A549 (cell line): ENCODE measurements around the gene FAM13A. TPM values are rescaled to one million over a fixed set of nuclear protein-coding genes. Genes with fewer than 3 reads are reported as not detected.
A peak's percentile ranks its signal among the peaks of the same experiment; 100 is the strongest.

Experiments used
- ATAC-seq, 2 experiments: fragments of 200-7000 bp in 1 of 2; fragments of >200 bp in 1 of 2; cut with Nextera tagmentation in 1 of 2; cut with Tn5 transposase in 1 of 2; 3 replicates each; pipeline versions ENCODE4 v1.8.0 to v1.9.1; 2018 to 2020; ENCODE audit warnings: mild to moderate bottlenecking in 1 of 2, moderate library complexity in 1 of 2
- CTCF ChIA-PET: fragments of 300-600 bp; sonication (Branson Sonifier 250); formaldehyde crosslinking; extraction: SDS; loops from one replicate; lab custom pipeline; 2021; ENCODE audit warnings: antibody characterized with exemption, inconsistent platforms; lab: Yijun Ruan, JAX
- POLR2A ChIA-PET: fragments of 350-600 bp; formaldehyde crosslinking; extraction: SDS; loops from one replicate; lab custom pipeline; 2021; ENCODE audit warnings: antibody characterized with exemption, inconsistent platforms; lab: Yijun Ruan, JAX
- DNase-seq, 2 experiments: peaks; one replicate each; pipeline versions ENCODE4 v3.0.0 to v3.0.0-alpha.2; 2011 to 2016; ENCODE audit warnings: low read depth in 1 of 2, low spot score in 1 of 2
- FAIRE-seq: peaks from 2 replicates; lab custom pipeline; 2011; peaks lifted over from hg19 to GRCh38; lab: Jason Lieb, UNC
- H3K27ac ChIP-seq, 2 experiments: fragments of >200 bp; sonication (Bioruptor Twin); formaldehyde crosslinking; 3 replicates each; pipeline ENCODE4 v1.5.1; 2016 to 2017
- H3K4me1 ChIP-seq: fragments of >200 bp; sonication (Bioruptor Twin); formaldehyde crosslinking; 3 replicates; pipeline ENCODE4 v1.6.1; 2016
- H3K4me2 ChIP-seq: fragments of >200 bp; sonication (Bioruptor Twin); formaldehyde crosslinking; 3 replicates; pipeline ENCODE4 v1.6.1; 2016
- H3K4me3 ChIP-seq: fragments of >200 bp; sonication (Bioruptor Twin); formaldehyde crosslinking; 3 replicates; pipeline ENCODE4 v1.5.1; 2016
- H3K9me3 ChIP-seq: fragments of >200 bp; sonication (Bioruptor Twin); formaldehyde crosslinking; 3 replicates; pipeline ENCODE4 v1.6.1; 2016
- CBX8 ChIP-seq: fragments of 200-600 bp; sonication (generic); IDR thresholded peaks from 2 replicates; pipeline ENCODE4 v1.6.1; 2016
- CEBPB ChIP-seq, 2 experiments: fragments of >200 bp in 1 of 2; sonication (Bioruptor Twin) in 1 of 2; formaldehyde crosslinking in 1 of 2; IDR thresholded peaks; 2 replicates each; pipeline ENCODE4 v1.6.1; 2012 to 2016
- CHD4 ChIP-seq: fragments of 200-600 bp; sonication (generic); IDR thresholded peaks from 2 replicates; pipeline ENCODE4 v1.6.1; 2016; ENCODE audit warnings: antibody characterized with exemption, mild to moderate bottlenecking, borderline replicate concordance
- EHMT2 ChIP-seq: fragments of 200-600 bp; sonication (generic); IDR thresholded peaks from 2 replicates; pipeline ENCODE4 v1.6.1; 2016; ENCODE audit warnings: antibody characterized with exemption, low read depth, mild to moderate bottlenecking, moderate library complexity
- EP300 ChIP-seq, 2 experiments: fragments of >200 bp; sonication (Bioruptor Twin); formaldehyde crosslinking; IDR thresholded peaks; 2 replicates in 1 of 2; 3 replicates in 1 of 2; pipeline ENCODE4 v1.6.1; 2016 to 2017
- ESRRA ChIP-seq: fragments of 150-350 bp; IDR thresholded peaks from 2 replicates; pipeline ENCODE4 v1.6.1; 2014; ENCODE audit warnings: mild to moderate bottlenecking, low read length, borderline replicate concordance
- FOSL2 ChIP-seq, 2 experiments: fragments of 450-650 bp in 1 of 2; fragments of >200 bp in 1 of 2; sonication (Bioruptor Twin) in 1 of 2; formaldehyde crosslinking; IDR thresholded peaks; 2 replicates each; pipeline versions ENCODE4 v1.5.0 to v1.6.1; 2016 to 2020; ENCODE audit warnings: mild to moderate bottlenecking in 1 of 2, moderate library complexity in 1 of 2
- HDAC2 ChIP-seq: fragments of 200-600 bp; sonication (generic); IDR thresholded peaks from 2 replicates; pipeline ENCODE4 v1.6.1; 2016
- HEYL ChIP-seq: fragments of 250-450 bp; sonication (Bioruptor Pico); IDR thresholded peaks from 2 replicates; pipeline ENCODE4 v1.8.0; 2021; ENCODE audit warnings: mild to moderate bottlenecking, moderate library complexity
- HOXB5 ChIP-seq: fragments of 250-450 bp; sonication (Bioruptor Pico); IDR thresholded peaks from 2 replicates; pipeline ENCODE4 v1.5.0; 2020; ENCODE audit warnings: mild to moderate bottlenecking, moderate library complexity
- JUN ChIP-seq, 2 experiments: fragments of >200 bp; sonication (Bioruptor Twin); formaldehyde crosslinking; IDR thresholded peaks; 2 replicates in 1 of 2; 3 replicates in 1 of 2; pipeline ENCODE4 v1.6.1; 2016 to 2017
- JUNB ChIP-seq: fragments of >200 bp; sonication (Bioruptor Twin); formaldehyde crosslinking; IDR thresholded peaks from 2 replicates; pipeline ENCODE4 v1.6.1; 2016
- MAFK ChIP-seq: fragments of 450-650 bp; IDR thresholded peaks from 2 replicates; pipeline ENCODE4 v1.6.1; 2014; ENCODE audit not compliant: partially characterized antibody
- MAZ ChIP-seq: fragments of 150-350 bp; IDR thresholded peaks from 2 replicates; pipeline ENCODE4 v1.6.1; 2014; ENCODE audit warnings: antibody characterized with exemption, low read depth, low read length, borderline replicate concordance
- POLR2A ChIP-seq: IDR thresholded peaks from 2 replicates; pipeline ENCODE4 v1.6.1; 2012; ENCODE audit warnings: mild to moderate bottlenecking, low read length
- POLR2AphosphoS2 ChIP-seq: conservative IDR thresholded peaks from 2 replicates; pipeline ENCODE4 v1.6.1; 2012; ENCODE audit warnings: low read length, improper control_type of control experiment, inconsistent platforms
- SREBF2 ChIP-seq: fragments of 450-650 bp; IDR thresholded peaks from 2 replicates; pipeline ENCODE4 v1.6.1; 2014; ENCODE audit warnings: mild to moderate bottlenecking, moderate library complexity
- TFCP2L1 ChIP-seq: fragments of 250-450 bp; sonication (Bioruptor Pico); IDR thresholded peaks from 2 replicates; pipeline ENCODE4 v1.5.0; 2021; ENCODE audit warnings: mild to moderate bottlenecking
- ZFP36 ChIP-seq: fragments of 450-650 bp; IDR thresholded peaks from 2 replicates; pipeline ENCODE4 v1.6.1; 2014; ENCODE audit warnings: borderline replicate concordance; ENCODE audit not compliant: partially characterized antibody
- WGBS: methylation state at CpG from one replicate; pipeline ENCODE4 v1.1.6; 2017; ENCODE audit errors: missing lambda C conversion rate; 5-methylcytosine and 5-hydroxymethylcytosine counted together
- polyA plus RNA-seq, 4 experiments: library from polyadenylated mRNA; depleted of rRNA in 3 of 4; stranded (reverse); fragments of >200 nt; fragmentation: RNase III in 1 of 4; extraction: RNeasy Plus Mini Kit Qiagen cat#74134 plus additional on column Dnase treatment in 1 of 4; gene quantifications; 2 replicates in 3 of 4; 3 replicates in 1 of 4; pipeline ENCODE4 v1.2.3, GENCODE V29; 2011 to 2017
- TF ChIP-seq, protein P1 (sequence below): IDR thresholded peaks from 2 replicates; pipeline ENCODE4 v1.6.1; 2012; ENCODE audit warnings: low read depth, borderline replicate concordance
- TF ChIP-seq, protein P2 (sequence below): IDR thresholded peaks from 2 replicates; pipeline ENCODE4 v1.6.1; 2012
- TF ChIP-seq, protein P3 (sequence below): fragments of 200-600 bp; sonication (generic); IDR thresholded peaks from 2 replicates; pipeline ENCODE4 v1.6.1; 2016; ENCODE audit warnings: antibody characterized with exemption, mild to moderate bottlenecking, moderate library complexity
- TF ChIP-seq, protein P4 (sequence below): IDR thresholded peaks from 2 replicates; pipeline ENCODE4 v1.6.1; 2012

Gene FAM13A
- polyA plus RNA-seq, 2 of the 4 experiments (the other 2 are of a cell fraction), result 6.5 to 22.0 TPM

DNA sequence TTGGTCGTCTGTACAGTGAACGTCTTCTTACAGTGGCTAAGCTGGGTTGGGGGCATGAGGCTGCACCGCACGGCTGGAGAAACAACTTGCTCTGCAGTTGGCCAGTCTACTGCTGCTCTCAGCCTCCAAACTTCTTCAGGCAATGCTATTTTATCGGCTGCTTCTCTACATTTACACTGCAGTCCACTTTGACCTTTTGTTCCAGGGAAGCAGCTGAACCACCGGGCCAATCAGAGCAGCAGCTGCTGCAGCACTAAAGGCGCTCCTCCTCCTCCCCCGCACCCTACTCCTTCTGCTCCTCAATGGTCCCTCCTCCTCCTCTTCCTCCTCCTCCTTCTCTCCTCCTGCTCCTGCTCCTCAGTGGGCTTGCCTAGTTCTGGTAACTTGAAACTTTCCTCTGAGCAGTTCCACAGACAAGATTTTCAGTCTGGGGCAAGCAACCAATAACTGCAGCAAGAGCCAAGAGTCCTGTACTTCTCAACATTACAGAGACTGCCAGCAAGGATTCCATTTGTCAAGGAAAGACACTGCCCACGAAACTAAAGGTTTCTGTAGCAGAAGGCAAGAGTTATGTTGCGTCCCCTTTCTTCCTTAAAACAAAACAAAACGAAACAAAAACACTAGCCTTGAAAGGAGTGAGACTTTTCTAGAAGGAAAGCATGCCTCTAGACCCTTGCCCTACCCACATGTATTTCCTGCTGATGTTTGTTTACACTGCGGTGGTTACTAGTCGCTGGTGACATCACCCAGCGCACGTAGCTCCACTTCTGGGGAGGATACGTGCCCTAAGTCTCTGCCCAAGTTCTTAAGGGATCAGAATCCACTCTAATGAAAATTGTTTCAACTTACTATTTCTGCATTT lies 233.7 kb downstream of the FAM13A start:
- peaks cover 24% of the 10 kb centered on the region; the same call in 2 of the 3 replicates for H3K4me1 ChIP-seq
- peak overlapping the region; percentile 76 to 77 for H3K27ac ChIP-seq
- ATAC-seq (peak; percentile 96 to 98), DNase-seq (peak; percentile 48 to 88), FAIRE-seq (no peak)
- ChIA-PET POLR2A (no interaction called here), CTCF (no interaction called here)
- TF ChIP-seq POLR2A (peak; percentile 45), ESRRA (no peak), EP300 (IDR thresholded peaks at IDR 0.05) (no peak), POLR2AphosphoS2 (no peak), JUN (IDR thresholded peaks at IDR 0.05) (0 out of 5 replicates have a peak, but pooled peaks of 1 of the 2 experiments have one; percentile 22), CHD4 (no peak), HEYL (0 out of 2 replicates have a peak, but pooled peaks have one; percentile 31), FOSL2 (IDR thresholded peaks at IDR 0.05) (no peak), FOSL2 (CRISPR knock-in tag; IDR thresholded peaks at IDR 0.05) (peak; percentile 28), MAFK (no peak), CBX8 (no peak), HDAC2 (no peak)
- TF ChIP-seq, protein P1, sequence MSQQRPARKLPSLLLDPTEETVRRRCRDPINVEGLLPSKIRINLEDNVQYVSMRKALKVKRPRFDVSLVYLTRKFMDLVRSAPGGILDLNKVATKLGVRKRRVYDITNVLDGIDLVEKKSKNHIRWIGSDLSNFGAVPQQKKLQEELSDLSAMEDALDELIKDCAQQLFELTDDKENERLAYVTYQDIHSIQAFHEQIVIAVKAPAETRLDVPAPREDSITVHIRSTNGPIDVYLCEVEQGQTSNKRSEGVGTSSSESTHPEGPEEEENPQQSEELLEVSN, result no peak
- TF ChIP-seq, protein P2, sequence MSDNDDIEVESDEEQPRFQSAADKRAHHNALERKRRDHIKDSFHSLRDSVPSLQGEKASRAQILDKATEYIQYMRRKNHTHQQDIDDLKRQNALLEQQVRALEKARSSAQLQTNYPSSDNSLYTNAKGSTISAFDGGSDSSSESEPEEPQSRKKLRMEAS, result peak; percentile 76
- TF ChIP-seq, protein P3, sequence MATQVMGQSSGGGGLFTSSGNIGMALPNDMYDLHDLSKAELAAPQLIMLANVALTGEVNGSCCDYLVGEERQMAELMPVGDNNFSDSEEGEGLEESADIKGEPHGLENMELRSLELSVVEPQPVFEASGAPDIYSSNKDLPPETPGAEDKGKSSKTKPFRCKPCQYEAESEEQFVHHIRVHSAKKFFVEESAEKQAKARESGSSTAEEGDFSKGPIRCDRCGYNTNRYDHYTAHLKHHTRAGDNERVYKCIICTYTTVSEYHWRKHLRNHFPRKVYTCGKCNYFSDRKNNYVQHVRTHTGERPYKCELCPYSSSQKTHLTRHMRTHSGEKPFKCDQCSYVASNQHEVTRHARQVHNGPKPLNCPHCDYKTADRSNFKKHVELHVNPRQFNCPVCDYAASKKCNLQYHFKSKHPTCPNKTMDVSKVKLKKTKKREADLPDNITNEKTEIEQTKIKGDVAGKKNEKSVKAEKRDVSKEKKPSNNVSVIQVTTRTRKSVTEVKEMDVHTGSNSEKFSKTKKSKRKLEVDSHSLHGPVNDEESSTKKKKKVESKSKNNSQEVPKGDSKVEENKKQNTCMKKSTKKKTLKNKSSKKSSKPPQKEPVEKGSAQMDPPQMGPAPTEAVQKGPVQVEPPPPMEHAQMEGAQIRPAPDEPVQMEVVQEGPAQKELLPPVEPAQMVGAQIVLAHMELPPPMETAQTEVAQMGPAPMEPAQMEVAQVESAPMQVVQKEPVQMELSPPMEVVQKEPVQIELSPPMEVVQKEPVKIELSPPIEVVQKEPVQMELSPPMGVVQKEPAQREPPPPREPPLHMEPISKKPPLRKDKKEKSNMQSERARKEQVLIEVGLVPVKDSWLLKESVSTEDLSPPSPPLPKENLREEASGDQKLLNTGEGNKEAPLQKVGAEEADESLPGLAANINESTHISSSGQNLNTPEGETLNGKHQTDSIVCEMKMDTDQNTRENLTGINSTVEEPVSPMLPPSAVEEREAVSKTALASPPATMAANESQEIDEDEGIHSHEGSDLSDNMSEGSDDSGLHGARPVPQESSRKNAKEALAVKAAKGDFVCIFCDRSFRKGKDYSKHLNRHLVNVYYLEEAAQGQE, result no peak
- H3K9me3 ChIP-seq, result no peaks in the 10 kb centered on the region
- 3% methylated on average over 16 of the region's 16 CpGs for WGBS
- peak overlapping the region; percentile 47 for H3K4me3 ChIP-seq
- peak overlapping the region; percentile 76 for H3K4me2 ChIP-seq

DNA sequence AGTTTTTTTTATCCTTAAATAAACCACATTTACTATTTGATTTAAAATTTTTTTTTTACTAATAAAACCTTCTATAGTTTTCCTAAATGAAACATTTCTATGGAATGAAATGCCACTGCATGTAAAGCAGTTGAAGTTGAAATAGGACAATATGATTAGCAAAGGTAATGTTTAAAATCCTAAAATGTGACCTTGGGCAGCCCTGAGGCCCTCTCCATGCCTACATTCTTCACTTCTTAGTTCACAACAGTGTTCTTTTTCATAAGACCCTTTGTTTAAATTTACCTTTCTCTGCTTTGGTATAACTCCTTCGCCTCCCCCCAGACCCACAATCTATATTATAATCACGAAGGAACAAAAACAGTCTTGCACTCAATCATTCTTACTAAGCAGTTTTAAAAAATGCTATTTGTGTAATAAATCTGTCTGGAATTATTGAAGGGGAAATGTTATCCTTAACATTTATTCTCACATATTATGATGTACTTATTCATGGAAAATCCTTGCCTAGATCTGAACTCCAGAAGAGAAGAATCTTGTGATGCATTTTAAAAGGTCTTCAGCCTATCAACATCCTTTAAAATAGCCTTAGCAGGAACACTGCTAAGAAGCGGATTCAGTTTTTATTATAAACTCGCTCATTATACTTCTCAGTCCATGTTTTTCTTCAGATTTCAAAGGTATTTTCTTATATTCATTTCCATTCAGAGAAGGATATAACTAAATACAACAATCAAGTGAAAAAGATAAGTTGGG lies 234.8 kb downstream of the FAM13A start:
- POLR2A ChIA-PET, result no interaction called here
- ATAC-seq, result no peak
- no peak for FAIRE-seq
- TF ChIP-seq MAZ (no peak), SREBF2 (no peak), JUNB (no peak), ZFP36 (no peak), CEBPB (IDR thresholded peaks at IDR 0.05) (no peak), ESRRA (no peak), HOXB5 (no peak), TFCP2L1 (CRISPR knock-in tag) (no peak), EHMT2 (no peak)
- TF ChIP-seq, protein P4, sequence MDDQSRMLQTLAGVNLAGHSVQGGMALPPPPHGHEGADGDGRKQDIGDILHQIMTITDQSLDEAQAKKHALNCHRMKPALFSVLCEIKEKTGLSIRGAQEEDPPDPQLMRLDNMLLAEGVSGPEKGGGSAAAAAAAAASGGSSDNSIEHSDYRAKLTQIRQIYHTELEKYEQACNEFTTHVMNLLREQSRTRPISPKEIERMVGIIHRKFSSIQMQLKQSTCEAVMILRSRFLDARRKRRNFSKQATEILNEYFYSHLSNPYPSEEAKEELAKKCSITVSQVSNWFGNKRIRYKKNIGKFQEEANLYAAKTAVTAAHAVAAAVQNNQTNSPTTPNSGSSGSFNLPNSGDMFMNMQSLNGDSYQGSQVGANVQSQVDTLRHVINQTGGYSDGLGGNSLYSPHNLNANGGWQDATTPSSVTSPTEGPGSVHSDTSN, result no peak
- WGBS, result 74% methylated on average over 4 of the region's 4 CpGs
- H3K4me1 ChIP-seq, result peaks cover 25% of the 10 kb centered on the region; the same call in 2 of the 3 replicates
- H3K4me2 ChIP-seq, result peak overlapping the region; percentile 76
- peak overlapping the region; percentile 47 for H3K4me3 ChIP-seq
- DNase-seq, result no peak
- peak overlapping the region in 1 of 2 experiments; percentile 76; a peak in 4 of 6 replicates for H3K27ac ChIP-seq
- CTCF ChIA-PET, result interaction anchor here (6.6 kb wide), 1 partner anchor 201 kb away, joined by 112 read pairs; no protein-coding TSS in a partner anchor
- no peaks in the 10 kb centered on the region for H3K9me3 ChIP-seq
